ENCODE measurements around the gene PRR18.

PRR18 gene

GRCh38 chr6:166305562-166306117, 2.6 kb downstream of the PRR18 start:
- DNase-seq: peak; percentile 5

- DNase-seq: peak; percentile 4
These were observed 4.1 kb downstream of the PRR18 start for GRCh38 chr6:166304106-166304505.

- no peak for DNase-seq
These were observed 6.3 kb downstream of the PRR18 start for GRCh38 chr6:166301611-166302529.

- no peak for DNase-seq
These were observed 7.7 kb downstream of the PRR18 start for GRCh38 chr6:166300357-166300987.

- DNase-seq: no peak
These were observed 10.6 kb downstream of the PRR18 start for GRCh38 chr6:166297606-166298005.

GRCh38 chr6:166296035-166296883, 11.9 kb downstream of the PRR18 start:
- no peak for DNase-seq

GRCh38 chr6:166293731-166294584, 14.2 kb downstream of the PRR18 start:
- DNase-seq: no peak

GRCh38 chr6:166289207-166290060, 18.8 kb downstream of the PRR18 start:
- no peak for DNase-seq

- DNase-seq: peak; percentile 21
These were observed 21.3 kb downstream of the PRR18 start for GRCh38 chr6:166286839-166287271.

- DNase-seq: peak; percentile 0
These were observed 23.0 kb downstream of the PRR18 start for GRCh38 chr6:166285233-166285632.

- peak; percentile 7 for DNase-seq
These were observed 23.6 kb downstream of the PRR18 start for GRCh38 chr6:166284640-166285039.

- DNase-seq: peak; percentile 7
These were observed 25.7 kb downstream of the PRR18 start for GRCh38 chr6:166282394-166283032.

GRCh38 chr6:166281104-166281503, 27.1 kb downstream of the PRR18 start:
- peak; percentile 3 for DNase-seq

- no peak for DNase-seq
These were observed 28.9 kb downstream of the PRR18 start for GRCh38 chr6:166279393-166279679.

- peak; percentile 7 for DNase-seq
These were observed 29.4 kb downstream of the PRR18 start for GRCh38 chr6:166278579-166279392.

GRCh38 chr6:166277892-166278578, 30.2 kb downstream of the PRR18 start:
- DNase-seq: peak; percentile 10

- DNase-seq: peak; percentile 14
These were observed 31.2 kb downstream of the PRR18 start for GRCh38 chr6:166277018-166277417.

GRCh38 chr6:166275714-166276166, 32.5 kb downstream of the PRR18 start:
- DNase-seq: peak; percentile 91
